ENCODE measurements around the gene POLN.
"Not testable (repeated sequence)": the region's sequence is repeated elsewhere in the genome, so short reads cannot be mapped to it uniquely, and the experiment has no call there.

Gene POLN

DNA sequence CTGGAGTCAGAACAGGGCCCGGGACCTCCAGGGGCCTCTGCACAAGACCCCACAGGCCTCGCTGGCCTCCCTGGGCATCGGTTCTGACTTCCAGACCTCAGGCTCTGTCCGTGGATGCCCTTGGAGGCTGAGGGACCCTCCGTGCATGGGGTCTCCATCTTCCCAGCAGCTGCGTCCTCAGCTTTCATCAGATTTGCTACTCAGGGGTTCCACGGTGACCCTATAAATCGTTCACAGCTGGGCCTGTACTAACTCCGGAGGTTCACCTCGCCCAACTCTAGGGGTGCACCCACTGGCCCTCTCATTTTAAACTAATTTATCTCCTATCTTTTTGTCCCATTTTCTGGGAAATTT, 33.1 kb upstream of the POLN start:
- not testable (repeated sequence) for DNase-seq

DNA sequence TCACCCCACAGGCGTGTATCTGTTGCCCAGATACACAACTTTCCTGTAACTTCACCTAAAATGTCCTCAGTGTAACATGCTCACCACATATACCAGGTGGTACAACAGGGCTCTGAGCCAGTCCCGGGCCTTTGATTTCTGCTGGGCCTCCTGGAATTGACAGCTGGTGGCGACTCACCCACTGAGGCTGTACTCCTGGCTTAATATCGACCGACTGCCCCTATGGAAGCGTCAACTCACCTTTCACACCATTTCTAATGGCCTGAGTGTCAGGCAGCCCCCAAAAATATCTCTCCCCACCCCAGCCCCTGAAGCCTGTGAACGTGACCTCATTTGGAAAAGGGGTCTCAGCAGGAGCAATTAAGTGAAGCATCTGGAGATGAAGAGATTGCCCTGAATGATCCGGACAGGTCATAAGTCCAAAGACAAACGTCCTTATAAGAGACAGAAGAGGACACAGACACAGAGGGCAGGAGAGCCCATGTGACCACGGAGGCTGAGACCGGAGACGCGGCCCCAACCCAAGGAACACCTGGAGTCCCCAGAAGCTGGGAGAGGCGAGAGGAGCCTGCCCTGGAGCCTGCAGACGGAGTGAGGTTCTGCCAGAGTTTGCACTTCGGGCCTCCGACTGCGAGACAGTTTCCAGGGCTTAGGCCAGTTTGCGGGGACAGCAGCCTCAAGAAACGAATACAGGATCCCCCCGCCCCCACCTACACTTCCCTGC, 32.6 kb upstream of the POLN start:
- DNase-seq, result no peak

DNA sequence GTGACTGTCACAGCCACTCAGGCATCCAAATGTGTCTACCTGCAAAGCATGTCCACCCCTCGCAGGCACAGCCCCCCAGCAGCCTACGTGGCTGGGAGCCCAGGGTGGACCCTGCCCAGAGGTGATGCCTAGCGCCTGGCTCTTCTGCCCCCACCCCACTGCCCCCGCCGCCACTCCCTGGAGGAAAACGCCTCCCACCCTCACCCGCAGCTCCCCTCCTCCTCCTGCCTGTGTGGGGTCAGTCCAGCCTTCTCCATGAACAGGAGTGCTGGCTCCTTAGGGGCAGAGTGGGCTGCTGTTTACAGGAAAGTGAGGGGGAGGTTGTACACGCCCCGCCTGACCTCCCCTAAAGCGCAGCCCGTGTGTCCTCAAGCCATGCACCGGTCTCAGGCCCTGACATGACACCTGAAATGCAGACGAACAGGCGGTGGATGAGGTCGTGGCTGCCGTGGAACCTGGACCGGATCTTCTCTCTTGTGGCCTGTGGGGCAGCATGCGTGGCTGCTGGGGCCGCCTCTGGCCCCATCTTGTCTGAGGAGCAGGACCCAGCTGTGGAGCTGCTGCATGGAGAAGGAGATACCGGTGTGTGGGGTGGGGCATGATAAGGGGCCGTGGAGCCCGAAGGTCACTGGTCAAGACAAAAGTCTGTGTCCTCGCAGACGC, 31.9 kb upstream of the POLN start:
- DNase-seq, result no peak

DNA sequence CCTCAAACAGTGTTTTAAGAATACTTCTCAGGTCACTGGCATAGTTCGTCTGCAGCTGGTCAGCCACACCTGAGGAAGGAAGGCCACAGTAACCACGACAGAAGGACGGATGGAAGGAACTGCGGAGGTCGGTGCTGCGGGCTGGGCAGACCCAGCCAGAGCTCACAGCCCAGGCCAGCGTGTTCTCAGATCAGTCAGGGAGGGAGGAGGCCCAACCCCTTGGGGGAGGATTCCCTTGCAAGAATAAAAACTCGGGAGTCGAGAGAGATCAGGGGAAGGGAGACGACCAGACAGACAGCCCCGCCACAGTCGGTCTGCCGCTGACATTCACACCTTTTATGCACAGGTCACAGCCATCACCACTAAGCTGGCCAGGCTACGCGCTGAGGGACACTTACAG, 31.3 kb upstream of the POLN start:
- DNase-seq, result no peak

DNA sequence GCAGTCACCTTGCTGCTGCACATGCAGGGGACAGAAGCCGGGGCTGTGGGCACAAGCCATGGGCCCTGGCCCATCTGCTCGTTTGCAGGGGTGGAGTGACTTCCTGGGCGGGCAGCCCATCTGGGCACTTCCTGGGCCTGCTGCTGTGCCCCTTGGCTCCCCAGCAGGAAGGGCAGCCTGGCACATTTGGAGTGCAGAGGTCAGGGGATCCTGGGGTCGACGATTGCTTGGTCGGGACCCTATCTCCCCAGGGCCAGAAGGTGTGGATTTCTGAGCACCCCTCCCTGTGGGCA, 30.9 kb upstream of the POLN start:
- no peak for DNase-seq

DNA sequence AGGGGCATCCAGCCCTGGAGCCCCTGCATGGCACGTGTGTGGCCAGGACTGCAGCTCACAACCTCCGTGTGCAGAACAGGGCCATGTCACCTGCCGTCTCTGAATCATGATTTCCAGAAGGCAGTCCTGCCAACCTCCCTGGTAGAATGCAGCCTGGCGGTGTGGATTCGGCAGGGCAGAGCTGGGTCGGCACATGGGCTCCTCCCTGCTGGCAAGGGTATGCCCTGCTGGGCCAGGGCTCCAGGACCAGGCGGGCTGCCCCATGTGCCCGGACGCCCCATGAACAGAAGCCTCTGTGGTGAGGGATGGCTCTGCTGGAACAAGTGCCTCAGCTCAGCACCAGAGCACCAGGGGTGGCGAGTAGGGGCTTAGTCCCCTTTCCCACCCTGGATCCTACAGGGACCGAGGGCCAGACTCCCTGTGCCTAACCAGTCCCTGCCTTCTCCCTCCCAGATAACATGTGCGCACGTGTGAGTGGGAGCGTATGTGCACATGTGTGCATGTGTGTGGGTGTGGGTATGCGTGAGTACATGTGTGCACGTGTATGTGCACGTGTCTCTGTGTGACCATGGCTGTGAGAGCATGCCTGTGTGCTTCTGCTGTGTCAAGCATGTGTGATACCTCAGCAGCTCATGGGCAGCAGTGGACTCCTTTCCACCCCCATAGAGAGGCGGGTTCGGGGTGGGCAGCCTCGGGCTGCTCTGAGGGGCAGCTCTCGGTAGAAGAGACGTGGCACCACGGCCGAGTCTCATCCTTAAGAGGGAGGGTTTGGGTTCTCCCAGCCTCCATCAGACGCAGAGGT, 30.3 kb upstream of the POLN start:
- no peak for DNase-seq

DNA sequence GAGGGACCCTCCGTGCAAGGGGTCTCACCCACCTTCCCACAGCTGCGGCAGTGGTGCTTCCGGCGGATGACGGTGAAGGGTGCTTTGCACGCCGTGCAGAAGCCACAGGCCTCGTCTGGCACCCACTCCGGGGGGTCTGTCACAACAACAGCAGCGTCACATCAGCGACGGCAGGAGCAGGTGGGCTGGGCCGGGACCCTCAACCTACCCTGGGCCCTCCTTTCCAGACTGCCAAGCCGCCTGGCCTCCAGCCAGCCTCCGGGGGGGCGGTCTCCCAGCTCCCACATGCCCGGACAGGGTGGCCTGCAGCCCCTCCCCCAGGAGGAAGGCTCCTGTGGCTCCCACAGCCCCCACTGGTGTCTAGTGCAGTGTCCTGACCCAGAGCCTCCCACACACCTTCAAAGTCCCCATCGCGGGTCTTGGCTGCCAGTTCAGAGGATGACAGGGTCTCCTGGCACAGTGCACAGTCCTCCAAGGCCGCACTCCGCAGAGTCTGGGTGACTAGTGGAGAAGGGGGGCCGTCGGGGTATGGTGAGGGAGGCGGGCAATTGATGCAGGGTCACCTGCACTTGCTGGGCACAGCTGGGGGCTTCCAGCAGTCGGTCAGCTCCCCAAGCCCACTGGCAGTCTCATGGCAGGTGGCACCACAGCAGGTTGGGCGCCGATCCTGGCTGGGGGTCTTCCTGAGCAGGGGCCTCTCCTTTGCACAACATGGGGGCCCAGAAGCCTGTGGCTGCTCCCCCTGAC, 29.5 kb upstream of the POLN start:
- no peak for DNase-seq

DNA sequence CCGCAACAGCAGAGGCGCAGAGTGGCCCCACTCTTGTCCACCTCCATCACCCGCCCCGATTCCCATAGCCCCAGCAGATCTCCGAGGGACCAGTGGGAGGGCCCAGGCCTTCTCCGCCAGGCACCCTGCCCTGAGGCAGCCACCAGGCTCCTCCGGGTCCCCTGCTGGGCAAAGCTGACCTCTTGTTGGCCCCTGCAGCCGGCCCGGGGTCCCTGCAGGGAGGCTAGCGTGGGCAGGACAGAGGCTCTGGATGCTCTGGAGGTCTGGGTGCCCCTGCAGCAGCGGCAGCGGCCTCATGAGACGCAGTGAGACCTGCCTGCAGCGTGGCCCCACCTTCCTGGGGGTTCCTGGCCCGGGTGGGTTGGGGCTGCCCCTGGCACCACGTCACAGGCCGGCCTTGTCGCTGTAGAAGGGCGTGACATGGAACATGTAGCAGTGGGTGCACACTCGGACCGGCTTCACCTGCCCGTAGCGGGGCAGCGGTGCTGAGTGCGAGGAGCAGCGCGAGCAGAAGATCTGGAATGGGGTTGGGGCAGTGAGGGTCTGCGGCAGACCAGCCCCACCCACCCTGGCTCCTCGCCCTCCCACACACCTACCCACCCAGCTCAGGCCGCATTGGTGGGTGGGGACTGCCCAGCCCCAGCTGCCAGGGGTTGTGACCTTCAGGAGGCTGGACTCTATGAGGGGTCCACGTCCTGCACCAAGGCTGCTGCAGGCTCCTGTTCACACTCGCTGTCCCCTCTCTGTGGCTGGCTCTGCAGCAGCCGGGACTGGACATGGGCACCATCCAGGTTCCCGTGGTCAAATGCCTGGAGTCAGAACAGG, 28.6 kb upstream of the POLN start:
- DNase-seq, result no peak

DNA sequence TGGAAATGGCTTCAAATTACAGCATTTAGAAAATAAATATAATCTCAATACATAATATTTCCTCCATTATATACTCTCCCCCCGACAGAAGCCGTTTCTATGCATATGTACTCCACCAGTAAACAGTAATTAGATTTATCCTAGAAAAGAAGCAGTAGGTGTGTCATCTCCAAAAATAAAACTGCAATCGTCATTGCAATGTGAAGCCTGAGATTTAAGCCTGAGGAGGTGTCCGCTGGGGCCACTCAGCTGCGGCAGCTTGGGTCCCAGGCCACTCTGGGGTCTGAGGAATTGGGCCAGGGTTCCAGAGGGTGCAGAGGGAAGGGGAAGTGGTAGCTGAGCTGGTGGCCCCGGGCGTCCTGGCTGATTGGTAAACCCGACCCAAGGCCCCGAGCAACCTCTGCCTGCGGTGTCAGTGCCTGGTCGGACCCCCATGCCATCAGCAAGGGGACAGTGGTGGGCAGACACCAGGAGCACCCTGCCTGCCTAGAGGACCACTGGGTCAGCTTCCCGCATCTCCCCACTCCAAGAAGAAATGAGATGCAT, 27.8 kb upstream of the POLN start:
- DNase-seq, result no peak

DNA sequence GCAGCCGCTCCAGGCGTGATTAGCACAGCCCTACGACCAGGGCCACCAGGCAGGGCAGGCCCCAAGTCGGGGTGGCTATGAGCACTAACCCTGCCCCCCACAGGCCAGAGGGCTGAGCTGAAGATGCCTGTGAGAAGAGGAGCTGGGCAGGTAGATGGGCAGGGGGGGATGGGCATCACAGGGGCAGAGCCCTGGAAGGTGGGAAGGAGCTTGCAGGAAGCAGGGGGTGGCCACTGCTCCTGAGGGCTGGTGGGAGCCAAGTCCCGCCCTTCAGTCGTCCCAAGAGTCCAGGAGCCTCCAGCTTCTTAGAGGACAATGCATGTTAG, 27.2 kb upstream of the POLN start:
- no peak for DNase-seq

DNA sequence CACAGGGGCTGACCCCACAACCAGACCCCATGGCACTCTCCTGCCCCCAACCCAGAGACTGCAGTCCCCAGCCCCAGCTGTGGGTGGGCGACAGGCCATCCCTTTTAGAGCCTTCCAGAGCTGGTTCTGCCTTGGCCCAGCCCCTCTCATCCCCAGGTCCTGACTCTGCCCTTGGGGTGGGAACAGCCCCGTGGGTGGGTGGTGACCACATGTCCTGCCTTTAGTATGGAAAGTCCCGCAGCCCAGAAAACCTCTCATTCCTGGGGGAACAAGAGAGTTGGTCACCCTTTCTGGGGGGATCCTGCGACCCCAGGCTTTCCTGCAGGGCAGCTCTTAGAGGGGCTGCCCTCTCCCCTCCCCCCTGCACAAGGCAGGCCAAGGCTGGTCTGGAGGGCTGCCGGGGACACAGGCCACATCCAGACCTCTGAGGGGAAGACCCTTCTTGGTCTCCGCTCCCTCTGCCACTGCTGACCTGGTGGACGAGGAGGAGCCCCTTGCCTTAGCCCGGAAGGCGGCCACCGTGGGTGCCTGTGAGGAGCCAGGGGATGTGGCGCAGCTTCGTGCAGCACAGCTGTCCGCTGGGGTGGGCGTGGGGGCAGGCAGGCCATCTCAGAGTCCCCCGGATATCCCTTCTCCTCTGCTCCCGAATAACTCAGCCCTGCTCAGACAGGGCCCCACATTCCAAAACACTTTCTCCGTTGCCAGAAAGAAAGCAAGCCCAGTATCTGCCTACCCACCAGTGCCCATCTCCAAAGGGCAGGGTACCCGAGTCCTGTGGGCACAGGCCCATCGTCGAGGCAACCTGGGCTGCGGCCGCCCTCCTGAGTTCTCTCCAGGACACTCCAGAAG, 26.7 kb upstream of the POLN start:
- DNase-seq, result no peak

DNA sequence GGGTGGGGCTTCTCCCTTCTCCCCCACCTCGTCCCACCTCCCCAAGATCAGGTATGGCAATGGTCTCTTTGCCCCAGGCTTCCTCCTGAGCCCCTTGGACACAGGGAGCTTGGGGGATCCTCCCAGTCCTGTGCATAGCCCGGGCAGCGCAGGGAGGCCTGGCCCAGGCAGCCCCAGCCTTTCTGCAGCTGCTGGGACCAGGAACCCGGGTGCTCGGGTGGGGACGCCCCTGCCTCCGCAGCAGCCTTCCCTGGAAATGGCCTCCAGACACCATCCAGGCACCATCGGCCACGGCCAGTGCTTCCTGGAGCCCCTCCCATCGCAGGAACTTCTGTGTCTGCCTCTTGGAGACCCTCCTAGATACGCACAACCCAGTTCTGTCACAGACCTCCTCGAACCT, 25.9 kb upstream of the POLN start:
- no peak for DNase-seq

DNA sequence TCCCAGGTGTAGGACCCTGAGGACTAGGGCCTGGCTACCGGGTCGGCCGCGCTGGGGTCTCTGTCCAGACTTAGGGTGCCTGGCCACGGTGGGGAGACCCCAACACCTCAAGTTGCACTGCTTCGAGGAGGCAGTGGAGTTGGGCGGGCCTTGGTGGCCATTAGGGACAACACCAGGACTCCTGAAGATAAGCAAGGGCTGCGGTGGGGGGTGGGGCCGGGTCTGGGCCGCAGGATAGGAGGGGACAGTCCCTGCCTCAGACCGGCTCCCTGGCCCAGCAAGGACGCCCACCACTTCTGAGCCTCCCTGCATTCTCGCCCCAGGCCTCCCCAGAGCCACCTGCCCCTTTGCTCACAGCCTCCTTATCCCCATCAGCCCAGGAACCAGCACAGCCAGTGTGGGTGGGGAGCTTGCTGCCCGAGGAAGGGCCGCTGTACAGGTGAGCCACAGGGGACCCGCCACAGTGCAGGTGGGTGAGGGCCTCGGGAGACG, 25.4 kb upstream of the POLN start:
- DNase-seq, result no peak

DNA sequence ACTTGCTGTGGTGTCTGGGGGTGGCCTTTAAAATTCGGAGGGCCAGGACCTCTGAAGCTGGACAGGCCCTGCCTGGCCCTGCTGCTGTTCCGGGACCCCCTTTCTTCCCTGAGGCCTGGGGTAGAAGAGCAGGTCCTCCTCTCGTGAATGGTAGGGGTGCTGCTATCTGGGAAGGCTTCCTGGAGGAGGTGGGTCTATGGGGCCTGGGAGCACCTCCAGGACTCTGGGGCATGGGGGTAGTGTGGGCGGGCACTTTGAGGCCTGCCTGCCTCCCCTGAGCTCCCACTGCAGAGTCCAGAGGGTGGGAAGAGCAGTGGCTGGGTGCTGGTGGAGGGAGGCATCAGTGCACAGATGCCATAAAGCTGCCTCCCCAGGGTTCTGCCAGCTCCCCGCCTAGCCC, 24.9 kb upstream of the POLN start:
- DNase-seq, result no peak

DNA sequence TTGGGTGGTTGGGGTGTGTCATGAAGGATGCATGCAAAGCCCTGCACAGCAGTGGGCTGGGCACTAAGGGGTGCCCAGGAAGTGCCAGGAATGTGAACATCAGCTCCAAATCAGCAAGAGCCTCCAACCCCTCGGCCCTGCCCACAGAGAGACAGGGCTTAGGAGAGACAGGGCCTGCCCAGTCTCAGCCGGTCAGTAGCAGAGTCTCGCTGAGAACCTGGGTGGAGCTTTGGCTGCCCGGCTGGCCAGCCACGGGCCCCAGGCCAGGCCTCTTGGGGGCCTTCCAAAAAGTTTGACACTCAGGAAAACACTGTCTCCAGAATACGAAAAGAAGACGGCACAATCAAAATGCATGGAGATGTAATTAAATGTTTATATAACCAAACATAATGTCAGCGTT, 24.3 kb upstream of the POLN start:
- DNase-seq, result no peak

DNA sequence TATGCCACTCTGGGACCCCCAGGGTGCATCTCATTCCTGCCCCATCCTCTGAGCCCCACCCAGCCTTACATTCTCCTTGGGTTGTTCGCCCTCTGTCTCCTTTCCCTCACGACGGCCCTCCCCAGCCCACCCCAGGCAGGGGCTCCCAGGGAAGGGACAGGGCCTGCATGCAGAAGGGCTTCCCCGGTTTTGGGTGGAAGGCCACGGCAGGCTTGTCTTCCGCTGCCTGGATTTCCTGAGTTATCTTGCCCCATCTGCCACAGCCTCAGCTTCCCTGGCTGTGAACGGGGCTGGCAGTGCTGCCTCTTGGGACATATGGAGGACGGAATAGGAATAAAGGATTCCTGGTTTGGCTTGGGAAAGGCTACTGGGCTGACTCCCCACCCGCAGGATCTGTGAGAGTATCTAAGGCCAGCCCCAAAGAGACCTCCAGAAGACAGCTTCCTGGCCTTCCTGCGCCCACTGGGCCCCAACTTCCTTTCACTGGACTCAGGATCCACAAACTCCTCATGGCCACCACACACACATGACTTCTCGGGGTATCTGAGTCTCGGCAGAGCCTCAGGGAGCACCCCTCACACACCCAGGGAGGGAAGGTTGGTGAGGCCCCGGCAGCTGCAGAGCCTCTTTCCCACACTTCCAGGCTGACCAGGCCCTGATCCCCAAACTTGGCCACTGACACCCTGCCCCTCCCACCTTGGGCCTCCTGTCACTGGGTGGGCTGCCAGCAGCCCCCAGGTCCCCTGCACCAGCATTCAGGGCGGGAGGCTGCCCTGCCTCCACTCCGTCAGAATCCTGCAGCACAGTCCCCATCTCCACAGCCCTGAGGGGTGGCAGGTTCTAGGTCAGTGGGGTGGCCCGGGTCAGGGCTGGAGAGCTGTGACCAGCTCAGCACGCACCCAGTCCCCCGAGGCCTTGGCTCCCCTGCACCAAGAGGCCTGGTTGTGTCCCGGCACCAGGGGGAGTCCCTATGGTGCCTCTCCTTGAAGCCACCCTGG, 23.5 kb upstream of the POLN start:
- DNase-seq, result no peak

DNA sequence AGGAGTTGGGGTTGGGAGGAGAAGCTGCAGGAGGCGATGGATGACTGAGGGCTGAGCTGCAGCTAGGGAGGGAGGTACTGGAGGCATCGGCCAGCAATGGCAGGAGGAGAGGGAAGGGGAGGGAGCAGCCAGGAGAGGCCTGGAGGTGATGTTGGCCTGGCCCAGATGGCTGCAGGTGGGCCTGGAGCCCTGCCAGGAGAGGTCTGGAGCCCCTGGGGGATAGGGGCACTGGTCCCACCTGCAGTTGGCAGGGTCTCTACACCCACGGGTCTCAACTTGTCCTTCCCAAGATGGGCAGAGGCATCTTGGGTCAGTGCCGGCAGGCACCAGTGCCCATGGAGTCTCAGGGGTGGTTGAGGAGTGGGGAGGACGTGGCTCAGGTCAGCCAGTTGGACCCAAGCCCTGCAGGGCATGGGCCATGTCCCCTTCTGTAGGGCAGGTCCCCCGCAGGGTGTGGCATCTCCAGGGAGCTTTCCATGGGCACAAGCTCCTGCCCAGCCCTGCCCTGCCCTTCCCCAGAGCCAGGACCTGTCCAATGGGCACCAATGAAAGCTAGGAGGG, 22.6 kb upstream of the POLN start:
- no peak for DNase-seq

DNA sequence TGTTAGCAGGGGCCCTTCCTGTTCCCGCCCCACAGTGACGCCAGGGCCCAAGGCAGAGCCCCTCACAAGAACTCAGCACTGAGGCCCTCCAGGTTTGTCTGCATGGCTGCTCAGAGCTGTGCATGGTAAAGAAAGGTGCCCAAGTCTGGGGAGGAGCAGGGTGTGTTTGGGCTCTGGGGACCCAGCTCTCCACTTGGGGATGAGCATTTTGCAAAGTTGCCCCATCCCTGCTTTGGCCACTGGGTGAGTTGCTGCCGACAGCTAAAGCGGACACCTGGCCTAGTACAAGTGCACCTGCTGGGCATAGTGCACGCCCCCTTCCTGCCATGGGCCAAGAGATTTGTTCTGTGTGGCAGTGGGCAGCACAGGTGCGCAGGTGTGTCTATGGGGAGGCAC, 22.0 kb upstream of the POLN start:
- DNase-seq, result no peak

DNA sequence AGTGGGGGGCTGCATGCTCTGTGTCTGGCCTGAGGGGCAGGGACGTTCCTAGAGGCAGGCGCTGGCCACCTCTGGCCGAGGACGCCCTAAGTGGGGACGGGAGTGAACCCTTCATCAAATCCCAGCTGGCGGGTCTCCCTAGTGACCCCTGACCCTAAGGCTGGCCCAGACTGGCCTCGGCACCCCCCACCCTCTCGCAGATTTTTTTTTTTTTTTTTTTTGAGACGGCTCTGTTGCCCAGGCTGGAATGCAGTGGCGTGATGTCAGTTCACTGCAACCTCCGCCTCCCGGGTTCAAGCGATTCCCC, 21.0 kb upstream of the POLN start:
- no peak for DNase-seq

Data from stimulated activated CD4-positive, alpha-beta T cell treated with anti-CD3 and anti-CD28 coated beads, Interleukin-4, amount 100 ng/mL, for 1 hour (primary cell).